Stimulated activated naive CD4-positive, alpha-beta T cell (primary cell): ENCODE results near the gene C1orf159.

Experiments used
- DNase-seq, 6 experiments: peaks; one replicate each; lab custom pipeline; 2025; lab: John Stamatoyannopoulos, UW

The C1orf159 gene

GRCh38 chr1:1092149-1092855, 23.6 kb downstream of the C1orf159 start:
- no peak for DNase-seq

- no peak for DNase-seq
Measured at GRCh38 chr1:1091344-1092148, 24.3 kb downstream of the C1orf159 start.

GRCh38 chr1:1090424-1091343, 25.2 kb downstream of the C1orf159 start:
- DNase-seq: no peak

- no peak for DNase-seq
Measured at GRCh38 chr1:1089731-1090423, 26.0 kb downstream of the C1orf159 start.

- no peak for DNase-seq
Measured at GRCh38 chr1:1088801-1089680, 26.8 kb downstream of the C1orf159 start.

- no peak for DNase-seq
Measured at GRCh38 chr1:1088029-1088800, 27.7 kb downstream of the C1orf159 start.

GRCh38 chr1:1087351-1088028, 28.4 kb downstream of the C1orf159 start:
- no peak for DNase-seq

GRCh38 chr1:1086911-1087341, 29.0 kb downstream of the C1orf159 start:
- DNase-seq: no peak

- DNase-seq: no peak
Measured at GRCh38 chr1:1085911-1086841, 29.7 kb downstream of the C1orf159 start.

- DNase-seq: no peak
Measured at GRCh38 chr1:1085171-1085841, 30.6 kb downstream of the C1orf159 start.

GRCh38 chr1:1084372-1085170, 31.3 kb downstream of the C1orf159 start:
- no peak for DNase-seq

GRCh38 chr1:1083416-1084371, 32.2 kb downstream of the C1orf159 start:
- DNase-seq: no peak

- no peak for DNase-seq
Measured at GRCh38 chr1:1082776-1083415, 33.0 kb downstream of the C1orf159 start.

GRCh38 chr1:1082239-1082775, 33.6 kb downstream of the C1orf159 start:
- DNase-seq: no peak
